Muscle layer of duodenum (tissue), 2 donors: ENCODE data around the gene SLC38A3.
"Not testable (repeated sequence)": the region's sequence is repeated elsewhere in the genome, so short reads cannot be mapped to it uniquely, and the experiment has no call there.

ENCODE experiments used
- H3K27ac ChIP-seq: one replicate; pipeline ENCODE4 v1.7.0; 2013; ENCODE audit warnings: mild to moderate bottlenecking, low read length
- H3K27me3 ChIP-seq: one replicate; pipeline ENCODE4 v1.7.0; 2013; ENCODE audit warnings: low read depth, mild to moderate bottlenecking, control low read depth, low read length
- H3K36me3 ChIP-seq, 2 donors: one replicate each; pipeline ENCODE4 v1.7.0; 2013; ENCODE audit warnings: low read length in 2 of 2, control low read depth in 1 of 2, mild to moderate bottlenecking in 1 of 2; ENCODE audit not compliant: insufficient read depth in 2 of 2, control insufficient read depth in 1 of 2
- H3K4me1 ChIP-seq, 2 donors: one replicate each; pipeline ENCODE4 v1.7.0; 2013; ENCODE audit warnings: low read length in 2 of 2, mild to moderate bottlenecking in 2 of 2, control low read depth in 1 of 2, moderate library complexity in 1 of 2; ENCODE audit not compliant: insufficient read depth in 2 of 2, control insufficient read depth in 1 of 2
- H3K4me3 ChIP-seq, 2 donors: one replicate each; pipeline ENCODE4 v1.7.0; 2013; ENCODE audit warnings: low read length in 2 of 2, low read depth in 1 of 2, mild to moderate bottlenecking in 1 of 2
- H3K9me3 ChIP-seq, 2 donors: one replicate each; pipeline ENCODE4 v1.7.0; 2013; ENCODE audit warnings: low read length in 2 of 2, control low read depth in 1 of 2, mild to moderate bottlenecking in 1 of 2; ENCODE audit not compliant: control insufficient read depth in 1 of 2
- donor health status: healthy.

SLC38A3 gene

DNA sequence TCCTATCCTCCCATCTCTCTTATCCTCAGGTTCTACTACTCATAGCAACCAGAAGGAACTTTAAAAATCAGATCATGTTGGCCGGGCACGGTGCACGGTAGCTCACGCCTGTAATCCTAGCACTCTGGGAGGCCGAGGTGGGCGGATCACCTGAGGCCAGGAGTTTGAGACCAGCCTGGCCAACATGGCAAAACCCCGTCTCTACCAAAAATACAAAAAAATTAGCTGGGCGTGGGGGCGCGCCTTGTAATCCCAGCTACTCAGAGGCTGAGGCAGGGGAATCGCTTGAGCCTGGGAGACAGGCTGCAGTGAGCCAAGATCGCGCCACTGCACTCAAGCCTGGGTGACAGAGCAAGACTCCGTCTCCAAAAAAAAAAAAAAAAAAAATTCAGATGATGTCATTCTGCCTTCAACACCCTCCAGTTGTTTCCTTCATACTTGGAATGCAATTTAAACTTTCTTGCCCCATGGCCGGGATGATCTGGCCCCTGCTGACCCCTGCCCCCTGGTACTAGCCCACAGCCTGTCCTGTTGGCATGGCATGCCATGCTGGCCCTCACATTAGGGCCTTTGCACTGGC lies 23.2 kb downstream of the SLC38A3 start:
- H3K36me3 ChIP-seq, H3K9me3 ChIP-seq, H3K27me3 ChIP-seq: not testable (repeated sequence)
- Histone ChIP-seq H3K4me3 (peak overlapping the region; percentile 81 to 85), H3K27ac (peak overlapping the region; percentile 75), H3K4me1 (peaks cover 0 to 19% of the 10 kb centered on the region in 2 donors)

DNA sequence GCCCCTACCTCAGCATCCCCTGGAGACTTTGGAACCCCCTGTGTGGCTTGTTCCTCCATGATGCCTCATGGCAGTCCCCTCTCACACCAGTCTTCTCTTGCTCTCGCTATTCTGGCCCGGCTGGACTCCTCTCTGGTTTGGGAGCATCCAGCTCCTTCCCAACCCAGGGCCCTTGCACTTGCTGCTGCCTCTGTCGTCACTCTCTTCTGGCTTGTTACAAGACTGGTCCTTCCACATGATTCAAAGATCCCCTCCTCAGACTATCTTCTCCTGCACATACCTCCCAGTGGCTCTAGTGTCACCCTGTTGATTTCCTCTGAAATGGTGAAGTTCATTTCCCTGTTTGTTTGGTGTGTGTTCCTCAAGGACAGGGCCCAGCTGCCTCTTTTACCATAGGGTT lies 24.4 kb downstream of the SLC38A3 start:
- no peaks in the 10 kb centered on the region for H3K27me3 ChIP-seq
- no peak overlapping the region for H3K27ac ChIP-seq
- H3K9me3 ChIP-seq = no peaks in the 10 kb centered on the region
- peaks cover 0 to 19% of the 10 kb centered on the region in 2 donors for H3K4me1 ChIP-seq
- no peak overlapping the region for H3K4me3 ChIP-seq
- no peaks in the 10 kb centered on the region for H3K36me3 ChIP-seq

DNA sequence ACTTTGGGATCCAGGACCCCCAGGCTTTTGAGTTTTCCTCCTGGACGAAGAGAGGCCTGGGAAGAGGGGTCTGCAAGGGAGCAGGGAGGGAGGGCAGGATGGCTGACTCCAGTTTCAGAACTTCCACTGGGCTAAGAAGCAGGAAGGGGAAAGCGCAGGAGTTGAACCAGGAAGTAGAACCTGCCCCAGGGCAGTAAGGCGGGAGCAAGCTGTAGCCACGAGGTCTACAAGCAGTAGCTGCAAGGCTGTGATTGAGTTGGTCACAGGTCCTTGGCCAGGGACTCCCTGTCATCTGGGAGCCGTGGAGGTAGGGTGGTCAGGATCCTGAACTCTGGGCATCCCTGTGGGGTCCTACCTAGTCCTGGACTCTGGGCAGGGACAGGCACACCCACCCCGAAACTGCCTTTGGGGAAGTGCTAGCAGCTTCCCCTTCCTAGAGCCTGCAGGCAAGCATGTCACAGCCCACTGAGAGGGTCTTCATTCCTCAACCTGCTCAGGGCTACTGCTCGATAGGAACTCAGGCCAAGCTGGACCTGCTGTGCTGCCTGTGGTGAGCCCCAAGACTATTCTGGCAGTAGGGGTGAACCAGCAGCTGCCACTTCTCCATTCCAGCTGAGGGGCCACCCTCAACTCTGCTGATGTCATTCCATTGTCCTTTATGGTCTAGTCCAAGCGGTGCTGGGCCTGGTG lies 25.2 kb downstream of the SLC38A3 start:
- Histone ChIP-seq H3K36me3 (no peaks in the 10 kb centered on the region), H3K9me3 (no peaks in the 10 kb centered on the region), H3K27ac (no peak overlapping the region), H3K27me3 (no peaks in the 10 kb centered on the region), H3K4me3 (no peak overlapping the region), H3K4me1 (peaks cover 0 to 19% of the 10 kb centered on the region in 2 donors)

DNA sequence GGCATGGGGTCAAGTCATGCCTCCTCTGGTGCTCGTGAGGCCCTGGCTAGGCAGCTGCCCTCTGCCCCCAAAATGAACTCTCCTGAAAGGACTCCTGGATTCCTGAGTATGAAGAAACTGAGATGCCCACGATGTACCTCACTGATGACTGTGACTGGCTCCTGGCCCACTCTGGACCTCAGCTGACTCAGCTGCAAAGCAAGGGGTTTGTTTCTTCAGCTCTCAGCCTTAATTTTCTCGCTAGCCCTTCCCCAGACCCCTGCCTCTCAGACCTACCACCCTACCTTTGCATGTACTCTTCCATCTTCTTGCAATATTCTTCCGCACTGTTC lies 25.7 kb downstream of the SLC38A3 start:
- Histone ChIP-seq H3K27me3 (no peaks in the 10 kb centered on the region), H3K4me1 (peaks cover 0 to 19% of the 10 kb centered on the region in 2 donors), H3K27ac (no peak overlapping the region), H3K36me3 (no peaks in the 10 kb centered on the region), H3K4me3 (no peak overlapping the region), H3K9me3 (no peaks in the 10 kb centered on the region)

DNA sequence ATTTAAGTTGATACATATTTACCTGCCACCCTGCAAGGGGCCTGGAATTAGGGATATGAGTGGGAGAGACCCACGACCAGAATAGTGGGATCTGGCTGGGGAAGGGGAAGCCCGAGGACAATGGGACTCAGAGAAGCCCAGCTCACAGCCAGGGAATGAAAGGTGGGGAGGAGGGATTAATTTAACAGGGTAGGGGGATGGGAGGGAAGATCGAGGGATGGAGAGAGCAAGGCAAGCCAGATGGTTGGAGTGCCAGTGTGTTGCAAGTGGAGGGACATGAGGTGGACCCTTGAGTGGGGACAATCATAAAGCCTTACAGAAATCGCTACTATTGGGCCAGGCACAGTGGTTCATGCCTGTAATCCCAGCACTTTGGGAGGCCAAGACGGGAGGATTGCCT lies 26.5 kb downstream of the SLC38A3 start:
- H3K9me3 ChIP-seq = no peaks in the 10 kb centered on the region
- H3K36me3 ChIP-seq = no peaks in the 10 kb centered on the region
- H3K27me3 ChIP-seq = no peaks in the 10 kb centered on the region
- H3K27ac ChIP-seq = no peak overlapping the region
- no peak overlapping the region for H3K4me3 ChIP-seq
- H3K4me1 ChIP-seq = peaks cover 0 to 14% of the 10 kb centered on the region in 2 donors

DNA sequence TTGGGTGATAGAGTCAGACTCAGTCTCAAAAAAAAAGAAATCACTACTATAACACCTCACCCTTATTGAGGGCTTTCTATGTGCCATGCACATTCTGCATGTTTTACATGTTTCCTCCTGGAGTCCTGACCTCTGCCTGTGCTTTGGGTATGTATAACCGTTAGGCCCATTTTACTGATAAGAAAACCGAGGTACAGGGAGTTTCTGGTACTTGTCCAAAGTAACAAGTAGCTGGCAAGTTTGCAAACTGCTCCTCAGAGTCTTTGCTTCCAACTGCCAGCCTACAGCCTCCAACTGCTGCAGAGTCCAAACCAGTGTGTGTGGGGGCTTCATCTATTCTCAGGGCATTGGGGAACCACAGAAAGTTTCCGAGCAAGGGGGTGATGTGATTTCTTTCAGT lies 27.2 kb downstream of the SLC38A3 start:
- Histone ChIP-seq H3K4me1 (peaks cover 0 to 15% of the 10 kb centered on the region in 2 donors), H3K27ac (no peak overlapping the region), H3K27me3 (no peaks in the 10 kb centered on the region), H3K36me3 (no peaks in the 10 kb centered on the region), H3K4me3 (no peak overlapping the region), H3K9me3 (no peaks in the 10 kb centered on the region)

DNA sequence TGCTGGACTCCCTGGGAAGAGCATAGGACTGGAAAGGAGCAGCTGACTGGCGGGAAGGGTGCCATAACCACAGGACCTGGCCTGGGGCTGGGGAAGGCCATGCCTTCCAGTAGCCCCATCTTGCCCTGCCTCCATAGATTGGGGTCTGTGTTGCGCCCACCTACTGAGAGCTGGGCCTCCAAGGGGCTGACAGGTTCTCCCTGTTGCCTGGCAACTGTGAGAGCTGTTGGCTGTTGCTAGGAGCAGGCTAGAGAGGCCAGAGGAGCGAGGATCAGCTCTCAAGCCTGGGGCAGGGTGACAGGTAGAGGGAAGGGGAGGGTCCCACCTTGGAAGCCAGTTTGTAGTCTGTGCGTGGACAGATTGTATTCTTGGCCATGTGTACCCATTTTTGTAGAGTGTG lies 28.1 kb downstream of the SLC38A3 start:
- Histone ChIP-seq H3K27ac (no peak overlapping the region), H3K27me3 (no peaks in the 10 kb centered on the region), H3K36me3 (no peaks in the 10 kb centered on the region), H3K4me3 (no peak overlapping the region), H3K4me1 (peaks cover 0 to 13% of the 10 kb centered on the region in 2 donors), H3K9me3 (no peaks in the 10 kb centered on the region)

DNA sequence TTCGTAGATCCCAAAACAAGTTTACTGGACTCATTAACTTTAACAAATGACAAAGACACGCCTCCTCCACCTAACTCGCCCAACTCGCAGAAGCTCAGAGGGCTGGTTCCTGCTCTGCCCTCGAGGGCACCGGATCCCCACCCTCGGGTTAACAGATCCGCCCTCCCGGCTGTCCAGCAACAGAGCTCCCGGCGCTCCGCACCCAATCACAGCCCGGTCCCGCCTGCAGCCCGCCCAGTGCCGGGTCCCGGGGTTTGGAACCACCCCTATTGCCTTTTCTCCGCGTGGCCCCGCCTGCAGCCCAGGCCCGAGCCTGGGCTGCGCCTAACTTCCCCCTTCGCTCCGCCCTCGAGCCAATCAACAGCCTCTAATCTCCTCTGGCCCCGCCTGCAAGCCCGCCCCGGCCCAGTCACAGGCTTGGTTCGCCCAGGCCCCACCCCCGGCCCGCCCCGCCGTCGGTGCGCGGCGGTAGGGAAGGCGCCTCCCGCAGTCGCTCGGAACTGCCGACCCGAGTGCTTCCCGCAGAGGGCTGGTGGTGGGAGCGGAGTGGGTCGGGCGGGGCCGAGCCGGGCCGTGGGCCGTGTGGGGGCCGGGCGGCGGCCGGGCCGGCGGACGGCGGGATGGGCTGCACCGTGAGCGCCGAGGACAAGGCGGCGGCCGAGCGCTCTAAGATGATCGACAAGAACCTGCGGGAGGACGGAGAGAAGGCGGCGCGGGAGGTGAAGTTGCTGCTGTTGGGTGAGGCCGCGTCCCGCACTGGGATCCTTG lies 30.8 kb downstream of the SLC38A3 start, which contains the start of gene GNAI2:
Gene GNAI2, plus strand, starts transcription at position 489 of the 768 bp plus-strand sequence. Its CDS starts 132 bp downstream, at position 621.
- Histone ChIP-seq H3K36me3 (no peaks in the 10 kb centered on the region), H3K27me3 (no peaks in the 10 kb centered on the region), H3K4me3 (peak within 1 kb of the TSS; percentile 78 to 96), H3K27ac (peak within 1 kb of the TSS; percentile 75), H3K4me1 (peaks cover 15 to 36% of the 10 kb centered on the region in 2 donors), H3K9me3 (no peaks in the 10 kb centered on the region)

DNA sequence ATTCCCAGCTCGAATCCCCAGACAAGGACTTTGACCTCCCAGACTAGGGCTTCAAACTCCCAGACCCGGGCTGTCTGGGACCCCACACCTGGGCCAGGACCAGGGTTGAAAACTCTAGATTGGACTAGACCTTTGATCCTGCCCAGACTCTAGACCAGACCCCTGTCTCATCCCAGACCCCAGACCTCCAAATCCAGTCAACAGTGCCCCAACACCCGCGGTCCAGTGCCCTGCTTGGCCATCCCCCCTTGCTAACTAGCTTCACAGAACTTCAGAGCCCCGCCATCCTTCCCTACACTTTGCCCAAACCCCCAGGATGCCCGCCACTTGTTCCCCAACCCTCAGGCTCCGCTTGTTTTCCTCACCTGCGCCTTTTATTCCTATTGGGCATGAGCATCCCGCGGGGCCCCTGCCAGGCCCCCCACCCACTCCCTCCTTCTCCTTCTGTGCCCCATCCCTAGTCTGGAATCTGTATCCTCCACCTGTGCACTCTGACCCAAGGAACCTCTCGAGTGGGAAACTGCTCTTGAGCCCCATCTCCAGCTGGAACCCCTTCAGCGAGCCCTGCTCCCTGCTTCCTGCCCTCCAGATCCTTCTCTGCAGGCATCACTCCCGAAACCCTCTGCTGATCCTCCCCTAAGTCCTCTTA lies 31.5 kb downstream of the SLC38A3 start:
- Histone ChIP-seq H3K4me3 (peak overlapping the region; percentile 78 to 96), H3K36me3 (no peaks in the 10 kb centered on the region), H3K27me3 (no peaks in the 10 kb centered on the region), H3K27ac (peak overlapping the region; percentile 75), H3K9me3 (no peaks in the 10 kb centered on the region), H3K4me1 (peaks cover 17 to 43% of the 10 kb centered on the region in 2 donors)

DNA sequence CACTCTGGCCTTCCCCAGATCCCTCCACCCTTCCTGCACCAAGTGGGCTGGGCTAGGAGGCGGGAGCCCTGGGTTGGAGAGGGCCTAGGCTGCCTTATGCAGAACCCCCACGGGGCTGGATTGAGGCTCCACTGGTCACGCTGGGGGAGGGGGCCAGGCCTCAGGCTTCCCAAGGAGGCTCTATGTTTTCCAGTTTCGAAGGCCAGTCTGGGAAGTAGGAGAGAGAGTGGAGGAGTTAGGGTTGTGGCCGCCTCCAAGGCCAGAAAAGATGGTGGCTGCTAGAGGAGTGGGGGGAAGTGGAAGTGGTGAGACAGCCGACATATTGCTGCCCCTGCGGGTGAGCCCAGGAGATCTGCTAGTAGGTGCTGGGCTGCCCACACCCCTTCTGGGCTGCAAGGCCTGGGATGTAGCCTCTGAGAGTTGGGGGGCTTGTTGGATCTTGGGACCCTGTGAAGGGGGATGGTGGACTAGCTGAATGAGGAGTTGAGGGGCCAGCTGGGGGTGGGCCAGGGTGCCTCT lies 32.1 kb downstream of the SLC38A3 start:
- Histone ChIP-seq H3K27me3 (no peaks in the 10 kb centered on the region), H3K36me3 (no peaks in the 10 kb centered on the region), H3K4me3 (peak overlapping the region; percentile 78 to 96), H3K9me3 (no peaks in the 10 kb centered on the region), H3K27ac (peak overlapping the region; percentile 75), H3K4me1 (peaks cover 23 to 49% of the 10 kb centered on the region in 2 donors)
